Activated CD4-positive, alpha-beta memory T cell treated with anti-CD3 and anti-CD28 coated beads, Interleukin-2, amount 10 ng/mL, durations not matched to agents 7 days and 5 days (primary cell): Measurements from ENCODE around the gene PLXNA3. TPM values are rescaled to one million over a fixed set of nuclear protein-coding genes. Genes with fewer than 3 reads are reported as not detected.
"Not testable (repeated sequence)": the region's sequence is repeated elsewhere in the genome, so short reads cannot be mapped to it uniquely, and the experiment has no call there.

ENCODE experiments used
- CTCF ChIA-PET: fragments of 350-600 bp; sonication (Branson Sonifier 250); formaldehyde crosslinking; loops from one replicate; lab custom pipeline; 2021; ENCODE audit warnings: antibody characterized with exemption, inconsistent platforms; lab: Charles Lee
- POLR2A ChIA-PET: fragments of 350-600 bp; sonication (Branson Sonifier 250); formaldehyde crosslinking; loops from one replicate; lab custom pipeline; 2021; ENCODE audit warnings: antibody characterized with exemption; lab: Charles Lee
- DNase-seq: peaks from one replicate; pipeline ENCODE4 v3.0.0-alpha.2; 2020
- H3K27ac Mint-ChIP-seq: one replicate; pipeline ENCODE4 v1.8.0; 2021; ENCODE audit warnings: mild to moderate bottlenecking, mixed read lengths
- H3K27me3 Mint-ChIP-seq: one replicate; pipeline ENCODE4 v1.8.0; 2021; ENCODE audit warnings: mixed read lengths
- H3K36me3 Mint-ChIP-seq: one replicate; pipeline ENCODE4 v1.8.0; 2021; ENCODE audit warnings: low read depth, mixed read lengths
- H3K4me1 Mint-ChIP-seq: one replicate; pipeline ENCODE4 v1.8.0; 2021; ENCODE audit warnings: mixed read lengths
- H3K4me3 Mint-ChIP-seq: one replicate; pipeline ENCODE4 v1.8.0; 2021; ENCODE audit warnings: mild to moderate bottlenecking, mixed read lengths
- H3K9me3 Mint-ChIP-seq: one replicate; pipeline ENCODE4 v1.8.0; 2021; ENCODE audit warnings: mixed read lengths
- total RNA-seq, 2 experiments: library from RNA; stranded (reverse); gene quantifications; one replicate each; pipeline ENCODE4 v1.2.3, GENCODE V29; 2021

PLXNA3 gene
- total RNA-seq, 2 experiments from 2014 or later, result 49.3 to 52.8 TPM

GRCh38 chrX:154487518-154488290 is 29.6 kb downstream of the PLXNA3 start:
- H3K27me3 Mint-ChIP-seq, result no peaks in the 10 kb centered on the region
- ChIA-PET CTCF (interaction anchor here (1.7 kb wide), 1 partner anchor 114 kb away, joined by 5 read pairs; the partner anchor contains the start of gene FLNA), POLR2A (interaction anchor here (0.9 to 4.3 kb wide), 6 partner anchors 10 to 517 kb away, joined by 5 to 30 read pairs (median 6); partner anchors contain the start of genes HCFC1 and RPL10)
- peak overlapping the region; percentile 44 for H3K27ac Mint-ChIP-seq
- no peaks in the 10 kb centered on the region for H3K9me3 Mint-ChIP-seq
- H3K4me1 Mint-ChIP-seq, result peaks cover 37% of the 10 kb centered on the region
- DNase-seq, result no peak
- peaks cover 18% of the 10 kb centered on the region for H3K36me3 Mint-ChIP-seq
- peak overlapping the region; percentile 77 for H3K4me3 Mint-ChIP-seq

DNA sequence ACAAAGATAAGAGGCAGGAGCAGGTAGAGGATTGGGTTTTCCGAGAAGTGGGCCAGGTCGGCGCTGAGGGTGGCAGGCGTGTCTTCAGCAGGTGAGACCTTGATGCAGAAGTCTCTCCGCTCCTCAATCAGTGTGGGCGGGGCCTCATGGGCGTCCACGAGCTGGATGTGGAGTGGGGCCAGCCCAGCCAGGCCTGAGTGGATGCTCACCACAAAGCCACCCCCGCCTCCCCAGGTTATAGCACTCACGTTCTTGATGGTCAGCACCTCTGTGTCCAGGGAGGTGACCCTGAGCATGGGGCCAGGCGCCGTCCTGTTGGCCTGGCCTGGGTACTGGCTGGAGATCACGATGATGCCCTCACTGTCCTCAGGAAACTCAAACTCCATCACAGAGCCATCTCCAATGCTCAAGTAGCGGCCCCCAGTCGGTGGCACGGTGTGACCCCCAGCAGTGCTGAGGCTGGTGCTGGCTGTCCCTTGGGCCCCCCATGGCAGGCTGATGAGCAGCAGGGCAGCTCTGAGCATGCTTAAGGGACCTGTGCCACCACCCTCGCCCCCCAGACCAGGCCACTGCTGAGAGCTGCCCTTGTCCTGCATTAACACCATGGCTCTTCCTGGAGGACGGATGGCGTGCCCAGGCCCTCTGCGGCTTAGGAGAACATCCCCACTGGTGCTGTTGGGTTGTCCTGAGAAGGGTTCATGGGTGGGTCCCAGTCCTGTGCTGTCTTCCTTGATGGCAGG is 30.4 kb downstream of the PLXNA3 start:
- Mint-ChIP-seq H3K4me1 (peaks cover 35% of the 10 kb centered on the region), H3K9me3 (no peaks in the 10 kb centered on the region), H3K36me3 (peaks cover 15% of the 10 kb centered on the region), H3K4me3 (peak overlapping the region; percentile 87), H3K27ac (no peak overlapping the region), H3K27me3 (no peaks in the 10 kb centered on the region)
- DNase-seq, result no peak
- ChIA-PET CTCF (interaction anchor here (2.3 kb wide), 1 partner anchor 46 kb away, joined by 5 read pairs; no protein-coding TSS in a partner anchor), POLR2A (interaction anchor here (1.1 to 4.3 kb wide), 5 partner anchors 9 to 90 kb away, joined by 4 to 30 read pairs (median 18); partner anchors contain the start of genes ATP6AP1, G6PD, IKBKG and LAGE3)

- peak overlapping the region; percentile 92 for H3K27ac Mint-ChIP-seq
- no peak for DNase-seq
- peak overlapping the region; percentile 87 for H3K4me3 Mint-ChIP-seq
- H3K27me3 Mint-ChIP-seq, result no peaks in the 10 kb centered on the region
- H3K4me1 Mint-ChIP-seq, result peaks cover 34% of the 10 kb centered on the region
- ChIA-PET POLR2A (interaction anchor here (1.1 to 2.8 kb wide), 13 partner anchors 10 to 115 kb away, joined by 3 to 27 read pairs (median 8); partner anchors contain the start of genes ATP6AP1, FAM3A, G6PD and IKBKG), CTCF (interaction anchor here (1.8 to 2.3 kb wide), 2 partner anchors 45 to 90 kb away, joined by 5 to 8 read pairs; no protein-coding TSS in a partner anchor)
- peaks cover 14% of the 10 kb centered on the region for H3K36me3 Mint-ChIP-seq
- H3K9me3 Mint-ChIP-seq, result no peaks in the 10 kb centered on the region
These were observed 31.1 kb downstream of the PLXNA3 start for GRCh38 chrX:154489182-154489581.

DNA sequence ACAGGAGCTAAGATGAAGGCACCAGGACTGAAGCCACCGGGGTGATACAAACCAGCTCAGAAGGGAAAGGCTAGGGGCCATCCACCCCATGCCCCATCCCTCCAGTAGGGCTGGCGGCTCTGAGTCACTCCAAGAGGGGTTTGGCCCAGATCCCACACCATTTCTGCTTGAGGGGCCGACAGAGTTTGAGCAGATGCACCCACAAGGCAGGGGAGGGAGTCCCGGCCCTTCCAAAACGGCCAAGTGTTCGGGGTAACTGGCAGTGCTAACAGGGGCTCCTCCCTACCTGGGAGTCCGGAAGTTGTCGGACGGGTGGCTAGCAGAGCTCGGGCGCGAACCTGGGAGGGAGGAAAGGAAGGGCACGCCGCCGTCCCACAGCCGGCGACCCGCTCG is 31.9 kb downstream of the PLXNA3 start:
- H3K4me1 Mint-ChIP-seq, result peaks cover 27% of the 10 kb centered on the region
- H3K27ac Mint-ChIP-seq, result peak overlapping the region; percentile 92
- peak overlapping the region; percentile 87 for H3K4me3 Mint-ChIP-seq
- ChIA-PET CTCF (interaction anchor here (0.8 to 2.3 kb wide), 6 partner anchors 13 to 117 kb away, joined by 3 to 8 read pairs (median 6); no protein-coding TSS in a partner anchor), POLR2A (interaction anchor here (0.7 to 2.8 kb wide), 18 partner anchors 10 to 565 kb away, joined by 3 to 27 read pairs (median 8); partner anchors contain the start of genes ATP6AP1, FAM3A, G6PD and IKBKG)
- DNase-seq, result peak; percentile 43
- H3K36me3 Mint-ChIP-seq, result peaks cover 9% of the 10 kb centered on the region
- H3K9me3 Mint-ChIP-seq, result no peaks in the 10 kb centered on the region
- no peaks in the 10 kb centered on the region for H3K27me3 Mint-ChIP-seq

DNA sequence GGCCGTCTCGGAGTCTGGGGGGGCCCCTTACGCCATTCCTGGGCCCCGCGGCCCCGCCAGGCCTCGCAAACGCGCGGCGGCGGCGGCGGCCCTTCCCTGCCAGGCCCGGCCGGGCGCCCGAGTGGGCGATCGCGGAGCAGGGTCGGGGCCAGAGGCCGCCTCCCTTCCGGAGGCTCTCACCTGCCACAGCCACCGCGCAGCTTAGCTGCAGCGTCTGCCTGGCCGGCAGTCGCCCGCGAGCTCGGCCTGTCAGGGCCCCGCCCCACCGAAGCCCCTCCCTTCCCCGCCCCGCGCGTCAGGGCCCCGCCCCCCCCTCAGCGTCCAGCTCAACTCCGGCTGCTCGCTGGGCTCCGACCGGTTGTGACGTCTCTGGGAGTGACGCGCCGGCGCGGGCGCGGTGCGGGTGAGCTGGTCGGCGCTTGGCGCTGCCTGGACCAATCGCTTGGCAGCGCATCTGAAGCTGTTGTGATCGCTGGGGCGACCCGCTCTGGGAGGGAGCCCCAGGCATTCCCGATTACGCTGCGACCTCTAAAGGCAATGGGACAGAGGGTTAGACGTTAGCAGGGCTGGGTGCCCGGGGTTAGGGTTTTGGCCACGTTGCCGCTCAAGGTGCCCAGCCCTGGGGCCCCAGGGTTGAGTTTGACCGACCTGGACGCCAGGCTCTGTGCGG is 32.5 kb downstream of the PLXNA3 start, which contains the start of gene SLC10A3:
Gene SLC10A3 (minus strand): TSS at position 216 of the 670 bp plus-strand sequence. CDS start 1,689 bp downstream, outside the sequence.
- Mint-ChIP-seq H3K4me3 (peak within 1 kb of the TSS; percentile 87), H3K36me3 (peaks cover 6% of the 10 kb centered on the region), H3K27me3 (no peaks in the 10 kb centered on the region), H3K4me1 (peaks cover 23% of the 10 kb centered on the region), H3K9me3 (no peaks in the 10 kb centered on the region), H3K27ac (peak within 1 kb of the TSS; percentile 92)
- ChIA-PET CTCF (interaction anchor here (0.8 to 2.3 kb wide), 6 partner anchors 13 to 117 kb away, joined by 3 to 8 read pairs (median 6); no protein-coding TSS in a partner anchor), POLR2A (interaction anchor here (0.7 to 2.8 kb wide), 16 partner anchors 9 to 565 kb away, joined by 3 to 27 read pairs (median 8); partner anchors contain the start of genes FAM3A, IKBKG, LAGE3 and PLXNA3)
- DNase-seq, result peak; percentile 92

DNA sequence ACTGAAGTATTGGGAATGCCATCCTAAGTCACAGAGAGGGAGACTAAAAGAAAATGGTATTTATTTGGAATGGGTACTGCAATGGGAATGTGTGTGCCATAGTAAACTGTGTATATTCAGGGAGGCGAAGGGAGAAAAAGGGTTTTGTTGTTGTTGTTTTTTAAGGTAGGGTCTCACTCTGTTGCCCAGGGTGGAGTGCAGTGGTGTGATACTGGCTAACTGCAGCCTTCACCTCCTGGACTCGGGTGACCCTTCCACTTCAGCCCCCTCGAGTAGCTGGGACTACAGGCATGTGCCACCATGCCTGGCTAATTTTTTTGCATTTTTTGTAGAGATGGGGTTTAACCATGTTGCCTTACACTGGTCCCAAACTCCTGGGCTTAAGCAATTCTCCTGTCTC is 36.6 kb downstream of the PLXNA3 start:
- H3K9me3 Mint-ChIP-seq, result no peaks in the 10 kb centered on the region
- ChIA-PET CTCF (no interaction called here), POLR2A (no interaction called here)
- no peak overlapping the region for H3K4me3 Mint-ChIP-seq
- no peaks in the 10 kb centered on the region for H3K27me3 Mint-ChIP-seq
- H3K4me1 Mint-ChIP-seq, result peaks cover 2% of the 10 kb centered on the region
- DNase-seq, result no peak
- no peak overlapping the region for H3K27ac Mint-ChIP-seq
- H3K36me3 Mint-ChIP-seq, result no peaks in the 10 kb centered on the region

DNA sequence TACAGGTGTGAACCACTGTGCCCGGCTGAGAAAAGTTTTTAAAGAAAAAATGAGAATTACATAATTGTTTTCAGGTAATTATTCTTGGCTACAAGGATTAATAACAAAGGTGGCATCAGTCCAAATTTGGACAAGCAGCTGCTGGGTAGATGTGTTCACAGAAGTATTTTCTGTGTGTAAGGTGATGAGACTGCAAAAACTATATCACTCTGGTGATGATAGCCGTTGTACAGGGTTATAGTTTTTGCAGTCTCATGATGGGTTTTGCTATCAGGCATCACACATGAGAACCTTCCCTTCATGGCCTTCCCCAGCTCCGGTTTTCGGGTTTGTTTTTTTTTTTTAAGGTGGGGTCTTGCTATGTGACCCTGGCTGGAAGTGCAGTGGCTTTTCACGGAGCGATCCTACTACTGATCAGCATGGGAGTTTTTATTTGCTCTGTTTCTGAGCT is 37.4 kb downstream of the PLXNA3 start:
- no peak for DNase-seq
- Mint-ChIP-seq H3K27me3 (no peaks in the 10 kb centered on the region), H3K4me1 (peaks cover 2% of the 10 kb centered on the region), H3K4me3 (no peak overlapping the region), H3K27ac (no peak overlapping the region), H3K36me3 (no peaks in the 10 kb centered on the region), H3K9me3 (no peaks in the 10 kb centered on the region)
- ChIA-PET CTCF (no interaction called here), POLR2A (no interaction called here)

- H3K27ac Mint-ChIP-seq, H3K9me3 Mint-ChIP-seq, H3K36me3 Mint-ChIP-seq, H3K4me1 Mint-ChIP-seq, DNase-seq, H3K27me3 Mint-ChIP-seq, CTCF ChIA-PET, H3K4me3 Mint-ChIP-seq: not testable (repeated sequence)
- POLR2A ChIA-PET, result interaction anchor here (0.9 kb wide), 1 partner anchor 18 kb away, joined by 3 read pairs; no protein-coding TSS in a partner anchor
These were observed 38.6 kb downstream of the PLXNA3 start for GRCh38 chrX:154496591-154497137.

GRCh38 chrX:154501423-154501822 is 43.3 kb downstream of the PLXNA3 start:
- H3K4me1 Mint-ChIP-seq, H3K9me3 Mint-ChIP-seq, H3K36me3 Mint-ChIP-seq, H3K27ac Mint-ChIP-seq, H3K4me3 Mint-ChIP-seq, POLR2A ChIA-PET, DNase-seq, H3K27me3 Mint-ChIP-seq, CTCF ChIA-PET: not testable (repeated sequence)

DNA sequence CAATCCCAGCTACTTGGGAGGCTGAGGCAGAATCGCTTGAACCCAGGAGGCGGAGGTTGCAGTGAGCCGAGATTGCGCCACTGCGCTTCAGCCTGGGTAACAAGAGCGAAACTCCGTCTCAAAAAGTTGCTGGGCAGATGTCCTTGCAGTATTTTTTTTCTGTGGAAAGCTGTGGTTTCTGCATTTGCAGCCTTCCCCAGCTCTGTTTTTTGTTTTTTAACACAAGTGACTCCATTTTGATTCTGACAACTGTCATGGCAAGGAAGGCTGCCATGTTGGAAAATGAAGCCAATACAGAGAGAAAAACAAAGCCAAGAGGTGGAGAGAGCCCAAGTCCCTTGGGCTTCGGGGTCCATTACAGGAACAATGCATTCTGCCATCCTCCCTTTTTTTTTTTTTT is 44.0 kb downstream of the PLXNA3 start:
- Mint-ChIP-seq H3K4me1 (no peaks in the 10 kb centered on the region), H3K4me3 (no peak overlapping the region), H3K27me3 (no peaks in the 10 kb centered on the region), H3K36me3 (peaks cover 2% of the 10 kb centered on the region), H3K9me3 (no peaks in the 10 kb centered on the region), H3K27ac (no peak overlapping the region)
- DNase-seq, result no peak
- CTCF ChIA-PET, result no interaction called here
- POLR2A ChIA-PET, result interaction anchor here (1.1 kb wide), 1 partner anchor 40 kb away, joined by 3 read pairs; no protein-coding TSS in a partner anchor

- H3K27me3 Mint-ChIP-seq, result no peaks in the 10 kb centered on the region
- ChIA-PET CTCF (no interaction called here), POLR2A (interaction anchor here (1.1 kb wide), 1 partner anchor 39 kb away, joined by 3 read pairs; no protein-coding TSS in a partner anchor)
- DNase-seq, result no peak
- H3K9me3 Mint-ChIP-seq, result no peaks in the 10 kb centered on the region
- no peak overlapping the region for H3K4me3 Mint-ChIP-seq
- H3K27ac Mint-ChIP-seq, result no peak overlapping the region
- no peaks in the 10 kb centered on the region for H3K4me1 Mint-ChIP-seq
- H3K36me3 Mint-ChIP-seq, result peaks cover 2% of the 10 kb centered on the region
These were observed 44.9 kb downstream of the PLXNA3 start for GRCh38 chrX:154502989-154503388.

DNA sequence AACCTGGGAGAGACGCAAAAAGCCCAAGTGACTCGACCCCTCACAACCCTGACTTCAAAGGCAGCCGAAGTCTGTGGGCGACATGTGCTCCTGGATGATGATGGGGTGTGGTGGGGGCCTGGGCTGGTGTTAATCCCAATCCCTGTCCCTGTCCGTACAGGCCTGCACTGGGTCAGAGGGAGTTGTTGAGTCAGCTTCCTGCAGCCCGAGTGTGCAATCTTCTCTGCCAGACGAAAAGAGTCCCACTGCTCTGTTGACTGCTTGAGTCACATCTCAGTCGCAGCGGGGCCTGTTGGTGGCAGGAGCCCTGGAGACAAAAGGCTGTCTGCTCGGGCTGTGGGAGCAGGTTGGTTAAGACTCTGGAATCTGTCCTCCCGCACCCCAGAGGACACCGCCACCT is 47.7 kb downstream of the PLXNA3 start:
- no peak for DNase-seq
- CTCF ChIA-PET, result no interaction called here
- no peaks in the 10 kb centered on the region for H3K27me3 Mint-ChIP-seq
- POLR2A ChIA-PET, result no interaction called here
- no peak overlapping the region for H3K4me3 Mint-ChIP-seq
- H3K36me3 Mint-ChIP-seq, result peaks cover 19% of the 10 kb centered on the region
- H3K9me3 Mint-ChIP-seq, result no peaks in the 10 kb centered on the region
- H3K27ac Mint-ChIP-seq, result no peak overlapping the region
- peaks cover 8% of the 10 kb centered on the region for H3K4me1 Mint-ChIP-seq
